Germinal center (tissue), 1 donor: Measurements from ENCODE around the gene UBE2J1.

Experiments used
- DNase-seq: peaks from one replicate; pipeline ENCODE4 v3.0.0; 2012; ENCODE audit warnings: mixed read lengths, low spot score

Gene UBE2J1

DNA sequence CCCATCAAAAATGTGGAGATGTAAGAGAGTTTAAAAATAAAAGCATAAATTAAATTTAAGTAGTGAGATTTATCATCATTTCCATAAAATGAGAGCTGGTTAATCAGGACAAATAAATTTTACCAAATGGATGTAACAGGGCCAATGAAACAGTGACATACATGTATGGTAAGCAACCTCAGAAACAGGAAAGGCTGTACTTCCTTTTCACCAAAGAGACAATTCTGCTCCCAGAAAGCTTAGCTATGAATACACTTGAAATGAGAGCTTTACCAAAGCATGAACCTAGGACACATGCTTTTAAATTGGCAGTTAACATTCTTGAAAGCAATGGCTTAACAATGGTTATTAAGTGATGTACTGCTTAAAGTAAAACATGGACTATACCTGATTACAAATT, 12.1 kb upstream of the UBE2J1 start:
- no peak for DNase-seq

- DNase-seq: no peak
Measured at GRCh38 chr6:89361171-89361570, 8.6 kb upstream of the UBE2J1 start.

GRCh38 chr6:89360415-89360999, 8.0 kb upstream of the UBE2J1 start:
- no peak for DNase-seq

DNA sequence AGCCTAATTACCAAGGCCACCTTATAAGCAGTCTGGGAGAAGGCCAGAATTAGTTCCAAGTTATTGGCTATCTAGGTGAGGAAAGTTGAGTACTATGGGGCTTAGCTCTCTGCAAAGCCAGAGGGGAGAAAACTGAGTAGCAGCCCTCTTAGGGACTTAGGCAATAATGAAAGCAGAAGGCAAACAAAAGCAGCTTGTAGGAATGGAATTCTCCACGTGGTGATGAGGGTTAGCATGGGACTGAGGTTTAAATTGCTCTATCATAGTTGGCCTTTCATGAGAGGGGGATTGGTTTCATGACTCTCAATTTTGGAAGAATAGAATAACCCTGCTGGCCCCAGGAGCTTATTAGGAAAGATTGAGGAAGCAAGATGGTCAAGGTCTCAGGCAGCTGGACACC, 7.0 kb upstream of the UBE2J1 start:
- DNase-seq: no peak

GRCh38 chr6:89357390-89357789, 4.9 kb upstream of the UBE2J1 start:
- DNase-seq: peak; percentile 68

DNA sequence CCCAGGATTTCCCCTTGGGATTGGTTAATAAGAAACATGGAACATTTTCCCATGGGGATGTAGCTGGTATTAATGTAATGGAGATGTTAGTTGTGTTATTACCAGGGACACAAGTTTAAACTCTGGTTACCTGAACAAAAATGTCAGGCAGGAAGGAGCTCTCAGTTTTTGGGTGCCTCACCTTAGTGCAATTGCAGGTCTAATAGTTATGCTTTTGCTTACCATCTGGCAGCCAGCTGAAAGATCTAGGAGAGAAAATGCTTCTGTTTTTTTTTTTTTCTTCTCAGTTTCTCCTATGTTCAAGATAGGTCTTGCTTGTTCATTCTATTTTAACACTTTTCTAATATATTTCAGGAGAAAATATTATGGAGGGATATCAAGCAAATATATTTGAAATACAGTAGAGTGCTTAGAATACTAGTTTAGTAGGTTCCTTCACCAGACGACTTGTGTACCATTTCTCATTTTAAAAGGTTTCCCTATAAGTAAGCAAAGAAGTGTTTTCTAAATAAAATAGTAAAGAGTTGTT, 4.2 kb upstream of the UBE2J1 start:
- peak; percentile 25 for DNase-seq

GRCh38 chr6:89355511-89356194, 3.1 kb upstream of the UBE2J1 start:
- DNase-seq: no peak

DNA sequence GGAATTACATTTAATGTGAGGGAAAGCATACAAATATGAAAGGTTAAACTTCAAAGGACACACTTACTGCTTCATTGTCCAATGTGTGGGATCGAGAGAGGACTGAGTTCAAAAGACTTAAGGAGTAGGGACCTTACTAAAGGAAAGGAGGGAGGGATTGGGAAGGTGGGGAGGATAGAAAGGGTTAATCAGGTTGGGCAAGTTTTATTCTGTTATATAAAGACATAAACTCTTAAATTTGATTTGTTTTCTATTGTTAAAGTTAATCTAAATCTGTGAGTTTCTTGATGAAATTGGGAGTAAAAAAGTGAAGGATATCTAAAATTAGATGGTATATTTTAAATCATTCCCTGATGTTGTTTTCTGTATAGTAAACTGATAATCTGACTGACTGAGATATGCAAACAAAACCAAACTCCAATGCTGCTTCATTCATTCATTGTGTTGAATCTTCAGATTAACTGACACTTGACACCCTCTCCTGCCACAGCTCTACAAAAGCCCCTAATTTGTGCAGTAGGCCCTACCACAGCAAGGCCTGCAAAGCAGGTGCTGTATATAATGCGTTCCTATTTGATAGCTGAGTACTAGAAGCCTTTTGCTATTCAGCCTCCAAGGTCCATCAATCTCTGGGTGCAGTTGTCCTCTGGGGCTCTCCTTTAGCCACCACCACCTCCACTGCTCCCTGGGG, 1.3 kb upstream of the UBE2J1 start:
- peak; percentile 36 for DNase-seq

DNA sequence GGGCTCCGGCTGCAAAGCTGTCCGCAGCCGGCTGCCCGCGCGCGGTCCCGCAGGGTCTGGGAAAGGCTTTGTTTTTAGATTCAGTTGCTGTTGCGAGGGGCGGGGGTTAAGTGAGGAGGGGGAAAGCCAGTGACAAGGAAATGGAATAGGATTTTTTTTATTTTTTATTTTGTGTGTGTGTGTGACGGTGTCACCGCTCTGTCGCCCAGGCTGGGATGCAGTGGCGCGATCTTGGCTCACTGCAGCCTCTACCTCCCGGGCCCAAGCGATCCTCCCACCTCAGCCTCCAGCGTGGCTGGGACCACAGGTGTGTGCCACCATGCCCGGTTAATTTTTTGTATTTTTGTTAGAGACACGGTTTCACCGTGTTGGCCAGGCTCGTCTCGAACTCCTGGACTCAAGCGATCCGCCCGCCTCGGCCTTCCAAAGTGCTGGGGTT, 615 bp upstream of the UBE2J1 start:
- DNase-seq: peak; percentile 25

- DNase-seq: no peak
Measured at GRCh38 chr6:89351671-89352277, 748 bp downstream of the UBE2J1 start.

DNA sequence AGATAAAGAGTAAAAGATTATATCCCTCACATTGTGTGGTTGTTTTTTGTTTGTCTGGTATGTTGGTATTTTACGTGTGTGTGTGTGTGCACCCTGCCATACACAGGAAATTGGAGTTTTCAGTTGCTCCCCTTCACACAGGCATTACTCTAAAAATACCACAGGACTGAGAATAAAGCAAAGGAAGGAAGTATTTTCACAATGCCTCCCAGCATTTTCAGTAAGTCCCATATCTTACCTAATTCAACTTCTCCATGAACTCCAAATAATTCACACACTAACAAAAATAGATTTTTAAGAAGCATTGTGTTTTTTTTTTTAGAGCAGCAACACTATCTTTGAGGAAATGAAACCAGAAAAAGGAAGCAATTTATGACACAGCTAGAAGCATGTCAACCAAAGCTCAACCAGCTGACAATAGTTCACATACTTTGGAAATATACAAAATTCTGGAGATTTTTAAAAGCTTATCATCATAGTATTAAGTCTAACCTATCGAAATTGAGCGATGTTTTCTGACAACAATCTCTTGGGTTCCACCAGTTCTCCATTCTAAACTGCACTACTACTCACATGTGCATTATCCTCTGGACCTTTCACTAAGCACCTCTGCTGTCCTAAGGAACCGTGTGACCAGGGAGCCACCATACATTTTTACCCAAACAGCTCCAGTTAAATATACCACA, 2.1 kb downstream of the UBE2J1 start:
- peak; percentile 67 for DNase-seq

DNA sequence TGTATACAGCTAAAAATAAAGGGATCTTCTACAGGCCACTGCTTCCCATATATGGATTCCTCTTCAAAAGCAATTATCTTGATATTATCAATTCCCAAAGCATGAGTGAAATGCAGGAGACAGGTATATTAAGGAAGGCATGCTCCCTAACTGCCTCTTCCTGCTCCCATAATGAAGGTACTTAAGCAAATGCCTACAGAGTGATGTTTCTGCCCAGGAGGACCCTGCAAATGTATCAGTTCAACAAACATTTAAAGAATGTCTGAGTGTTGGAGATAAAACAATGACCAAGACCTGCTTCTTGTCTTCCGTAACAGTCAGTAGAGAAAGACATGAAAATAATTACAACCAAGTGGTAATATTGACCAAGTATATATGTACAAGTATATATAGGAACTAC, 4.2 kb downstream of the UBE2J1 start:
- no peak for DNase-seq

- DNase-seq: no peak
Measured at GRCh38 chr6:89347825-89348224, 4.7 kb downstream of the UBE2J1 start.

DNA sequence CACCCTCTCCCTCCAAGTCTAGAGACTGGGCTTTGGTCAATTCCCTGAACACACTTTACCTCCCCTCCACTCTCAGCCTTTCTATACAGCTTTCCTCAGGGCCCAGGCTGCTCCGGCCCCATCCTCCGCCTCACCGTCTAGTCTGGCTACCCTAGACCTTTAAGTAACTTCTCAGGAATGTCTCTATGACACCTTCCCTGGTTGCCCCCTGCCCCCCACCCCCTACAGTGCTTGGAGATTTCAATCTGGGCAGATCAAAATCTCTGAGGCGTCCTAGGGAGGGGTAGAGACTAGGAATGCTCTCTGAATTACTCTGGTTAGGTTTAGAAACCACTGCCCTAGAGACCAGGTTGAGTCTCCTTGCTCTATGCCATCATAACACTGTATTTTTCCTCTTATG, 6.1 kb downstream of the UBE2J1 start:
- DNase-seq: no peak

DNA sequence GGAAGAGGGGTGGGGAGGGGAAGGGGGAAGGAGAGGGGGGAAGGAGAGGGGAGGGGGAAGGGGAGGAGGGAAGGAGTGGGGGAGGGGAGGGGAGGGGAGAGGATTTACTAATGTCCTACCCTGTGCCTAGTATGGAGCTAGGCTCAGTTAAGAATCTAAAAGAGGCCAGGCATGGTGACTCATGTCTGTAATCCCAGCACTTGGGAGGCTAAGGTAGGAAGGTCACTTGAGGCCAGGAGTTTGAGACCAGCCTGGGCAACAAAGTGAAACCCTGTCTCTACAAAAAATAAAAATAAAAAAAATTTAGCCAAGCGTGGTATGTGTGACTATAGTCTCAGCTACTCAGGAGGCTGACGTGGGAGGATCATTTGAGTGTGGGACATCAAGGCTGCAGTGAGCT, 13.0 kb downstream of the UBE2J1 start:
- DNase-seq: no peak

DNA sequence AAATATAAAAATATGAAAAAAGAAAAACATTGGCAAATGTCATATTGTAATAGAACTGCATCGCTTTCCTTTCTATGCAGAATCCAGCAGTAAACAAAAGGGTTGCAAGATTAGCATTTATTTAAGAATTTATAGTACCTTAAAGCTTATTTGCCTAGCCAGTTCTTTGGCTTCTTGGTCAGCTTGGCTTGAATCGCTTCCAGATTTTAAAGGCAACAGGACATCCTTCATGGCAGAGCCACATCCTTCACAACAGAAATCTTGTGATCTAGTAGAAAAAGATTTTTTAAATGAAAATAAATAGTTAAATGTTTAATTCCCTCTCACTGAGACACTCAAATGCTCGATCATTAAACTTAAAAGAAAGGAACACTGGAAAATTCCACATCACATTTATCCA, 17.4 kb downstream of the UBE2J1 start:
- DNase-seq: no peak

- DNase-seq: no peak
Measured at GRCh38 chr6:89330910-89331309, 21.6 kb downstream of the UBE2J1 start.

GRCh38 chr6:89328976-89329375, 23.5 kb downstream of the UBE2J1 start:
- DNase-seq: no peak

GRCh38 chr6:89324304-89324703, 28.2 kb downstream of the UBE2J1 start:
- no peak for DNase-seq

- DNase-seq: no peak
Measured at GRCh38 chr6:89323511-89323971, 29.0 kb downstream of the UBE2J1 start.

- no peak for DNase-seq
Measured at GRCh38 chr6:89321131-89321970, 31.2 kb downstream of the UBE2J1 start.
